DMS 273 treated with DMSO at 0.1 percent for 48 hours (cell line): ENCODE results near the gene USP50.
"Not testable (repeated sequence)": the region's sequence is repeated elsewhere in the genome, so short reads cannot be mapped to it uniquely, and the experiment has no call there.

Experiments
- DNase-seq: peaks from one replicate; lab custom pipeline; 2025; lab: John Stamatoyannopoulos, UW

The USP50 gene

GRCh38 chr15:50546566-50546965 lies at the start of gene USP50:
Gene USP50 (minus strand): TSS chr15:50546666. CDS start chr15:50546525, 141 bp downstream.
- DNase-seq, result no peak

- no peak for DNase-seq
Measured at GRCh38 chr15:50594311-50594710, 47.8 kb upstream of the USP50 start.

DNA sequence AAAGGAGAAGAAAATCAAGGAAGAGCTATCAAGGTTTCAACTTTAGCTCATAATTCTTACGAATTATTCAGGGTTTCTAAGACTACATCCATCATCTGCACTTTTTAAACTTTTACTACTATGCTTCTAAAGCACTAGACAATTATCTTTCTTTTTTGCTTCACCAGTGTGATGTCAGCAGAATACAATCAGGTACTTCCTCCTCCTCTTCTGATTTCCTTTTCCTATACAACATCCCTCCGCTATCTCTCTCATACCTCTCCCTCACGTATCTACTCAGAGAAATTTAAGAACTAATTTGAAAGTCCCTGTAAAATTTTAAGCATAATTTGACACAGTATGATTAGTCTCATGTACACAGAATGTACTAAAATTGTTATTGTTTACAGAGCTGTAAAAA lies 47.3 kb upstream of the USP50 start:
- no peak for DNase-seq

- DNase-seq, result no peak
Measured at GRCh38 chr15:50590288-50590687, 43.8 kb upstream of the USP50 start.

DNA sequence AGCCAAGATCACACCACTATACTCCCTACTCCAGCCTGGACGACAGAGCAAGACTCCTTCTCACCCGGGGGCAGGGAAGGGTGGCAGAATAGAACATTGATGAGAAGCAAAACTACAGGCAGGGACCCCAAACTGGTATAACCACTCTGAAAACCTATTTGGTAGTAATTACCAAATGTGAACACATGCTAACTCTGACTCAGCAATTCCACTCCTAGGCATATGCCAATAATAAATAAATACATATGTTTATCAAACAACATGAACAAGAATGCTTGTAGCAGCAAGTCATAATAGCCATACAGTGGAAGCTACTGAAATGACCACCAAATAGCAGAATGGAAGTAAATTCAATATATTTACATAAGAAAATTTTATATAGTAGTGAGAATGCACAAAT lies 31.0 kb upstream of the USP50 start:
- no peak for DNase-seq

GRCh38 chr15:50576166-50576565 lies 29.7 kb upstream of the USP50 start:
- DNase-seq, result no peak

DNA sequence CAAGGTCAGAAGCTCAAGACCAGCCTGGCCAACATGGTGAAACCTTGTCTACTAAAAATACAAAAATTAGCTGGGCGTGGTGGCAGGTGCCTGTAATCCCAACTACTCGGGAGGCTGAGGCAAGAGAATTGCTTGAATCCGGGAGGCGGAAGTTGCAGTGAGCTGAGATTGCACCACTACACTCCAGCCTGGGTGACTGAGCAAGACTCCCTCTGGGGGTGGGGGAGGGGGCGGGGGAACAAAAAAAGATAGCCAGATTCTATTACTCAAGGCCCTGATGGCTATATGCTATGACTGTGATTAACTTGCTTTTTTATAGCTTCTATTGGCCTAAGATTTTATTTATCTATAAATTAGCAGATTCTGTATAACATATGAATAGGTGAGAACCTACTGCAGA lies 27.4 kb upstream of the USP50 start:
- DNase-seq, result not testable (repeated sequence)

DNA sequence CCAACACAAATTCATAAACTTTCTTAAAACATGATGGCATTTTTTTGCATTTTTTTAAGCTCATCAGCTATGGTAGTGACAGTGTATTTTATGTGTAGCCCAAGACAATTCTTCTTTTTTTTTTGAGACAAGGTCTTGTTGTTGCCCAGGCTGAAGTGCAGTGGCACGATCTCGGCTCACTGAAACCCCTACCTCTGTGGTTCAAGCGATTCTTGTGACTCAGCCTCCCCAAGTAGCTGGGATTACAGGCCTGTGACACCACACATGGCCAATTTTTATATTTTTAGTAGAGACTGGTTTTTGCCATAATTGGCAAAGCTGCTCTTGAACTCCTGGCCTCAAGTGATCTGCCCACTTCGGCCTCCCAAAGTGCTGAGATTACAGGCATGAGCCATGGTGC lies 17.3 kb upstream of the USP50 start:
- DNase-seq, result no peak

- DNase-seq, result peak; percentile 31
Measured at GRCh38 chr15:50562735-50563640, 16.5 kb upstream of the USP50 start.

GRCh38 chr15:50558012-50558411 lies 11.5 kb upstream of the USP50 start:
- no peak for DNase-seq

- no peak for DNase-seq
Measured at GRCh38 chr15:50556642-50557371, 10.3 kb upstream of the USP50 start.

- DNase-seq, result no peak
Measured at GRCh38 chr15:50552238-50552637, 5.8 kb upstream of the USP50 start.

GRCh38 chr15:50549326-50549725 lies 2.9 kb upstream of the USP50 start:
- DNase-seq, result no peak

GRCh38 chr15:50544368-50544767 lies 2.1 kb downstream of the USP50 start:
- no peak for DNase-seq

DNA sequence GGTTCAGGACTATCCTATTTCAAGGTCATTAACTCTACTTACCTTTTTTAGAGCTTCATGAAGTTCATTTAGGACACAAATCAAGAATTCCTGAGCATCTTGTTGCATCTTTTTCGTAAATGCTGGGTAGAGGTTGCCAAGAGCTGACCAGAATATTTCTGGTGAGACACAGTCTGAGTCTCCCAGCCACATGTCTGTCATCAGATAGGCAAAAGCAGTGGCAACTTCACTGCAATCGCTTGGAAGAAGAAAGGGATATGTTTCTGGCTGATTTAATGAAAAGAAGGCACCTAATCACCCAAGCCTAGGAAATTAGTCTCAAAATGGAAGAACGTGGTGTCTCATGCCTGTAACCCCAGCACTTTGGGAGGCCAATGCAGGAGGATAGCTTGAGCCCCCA lies 2.9 kb downstream of the USP50 start:
- DNase-seq, result no peak

DNA sequence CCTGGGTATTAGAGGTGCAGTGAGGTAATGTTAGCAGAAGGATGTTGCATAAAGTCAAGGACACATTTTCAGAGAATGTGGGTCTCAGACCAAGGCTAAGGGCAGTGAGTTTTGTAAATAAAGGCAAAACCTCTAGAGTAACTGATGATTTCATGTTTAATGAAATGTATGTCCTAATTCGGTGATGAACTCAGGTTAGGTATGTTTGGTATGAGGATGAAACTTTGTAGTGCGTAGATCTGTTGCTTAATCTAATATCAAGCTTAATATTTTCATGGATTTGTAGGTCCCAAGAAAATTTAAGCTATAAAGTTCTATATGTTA lies 3.6 kb downstream of the USP50 start:
- DNase-seq, result no peak

GRCh38 chr15:50531766-50532165 lies 14.7 kb downstream of the USP50 start:
- no peak for DNase-seq

GRCh38 chr15:50531163-50531562 lies 15.3 kb downstream of the USP50 start:
- DNase-seq, result no peak

DNA sequence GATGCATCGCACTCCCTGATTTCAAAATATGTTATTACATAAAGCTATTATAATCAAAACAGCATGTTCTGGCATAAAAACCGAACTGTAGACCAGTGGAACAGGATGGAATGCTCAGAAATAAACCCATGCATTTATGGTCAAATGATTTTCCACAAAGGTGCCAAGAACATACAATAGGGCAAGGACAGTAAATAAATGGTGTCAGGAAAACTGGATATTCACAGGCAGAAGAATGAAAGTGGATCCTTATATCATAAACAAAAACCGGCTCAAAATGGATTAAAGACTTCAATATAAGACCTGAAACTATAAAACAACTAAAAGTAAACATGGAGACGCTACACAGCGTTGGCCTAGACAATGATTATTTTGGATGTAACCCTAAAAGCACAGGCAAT lies 22.6 kb downstream of the USP50 start:
- DNase-seq, result no peak

DNA sequence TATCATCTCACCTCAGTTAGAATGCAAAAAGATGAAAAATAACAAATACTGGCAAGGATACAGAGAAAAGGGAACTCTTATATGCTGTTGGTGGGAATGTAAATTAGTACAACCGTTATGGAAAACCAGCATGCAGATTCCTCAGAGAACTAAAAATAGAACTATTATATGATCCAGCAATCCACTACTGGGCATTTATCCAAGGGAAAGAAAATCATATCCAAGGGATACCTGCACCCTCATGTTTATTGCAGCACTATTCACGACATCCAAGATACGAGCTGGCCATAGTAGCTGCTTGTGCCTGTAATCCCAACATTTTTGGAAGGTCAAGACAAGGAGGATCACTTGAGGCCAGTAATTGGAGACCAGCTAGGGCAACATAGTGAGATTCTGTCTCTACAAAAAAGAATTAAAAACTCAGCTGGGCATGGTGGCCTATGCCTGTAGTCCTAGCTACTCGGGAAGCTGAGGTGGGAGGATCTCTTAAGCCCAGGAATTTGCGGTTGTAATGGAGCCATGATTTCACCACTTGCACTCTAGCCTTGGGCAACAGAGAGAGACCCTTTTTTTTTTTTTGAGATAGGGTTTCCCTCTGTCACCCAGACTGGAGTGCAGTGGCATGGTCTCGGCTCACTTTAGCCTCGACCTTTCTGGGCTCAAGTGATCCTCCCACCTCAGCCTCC lies 26.6 kb downstream of the USP50 start:
- DNase-seq, result no peak

DNA sequence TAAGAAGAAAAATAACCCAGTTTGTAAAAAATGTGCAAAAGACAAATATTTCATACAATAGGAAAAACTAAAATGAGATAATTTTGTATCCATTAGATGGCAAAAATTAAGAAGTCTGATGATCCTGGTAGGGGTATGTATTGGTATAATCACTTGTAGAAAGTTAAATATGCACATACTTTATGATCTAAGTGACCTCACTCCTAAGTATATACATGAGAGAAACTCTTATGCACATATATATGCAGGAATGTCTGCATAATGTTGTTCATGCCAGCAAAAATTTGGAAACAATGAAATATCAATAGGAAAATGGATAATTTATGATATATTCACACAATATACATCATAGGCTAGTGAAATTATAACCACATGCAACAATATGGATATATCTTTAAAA lies 33.5 kb downstream of the USP50 start:
- DNase-seq, result no peak

DNA sequence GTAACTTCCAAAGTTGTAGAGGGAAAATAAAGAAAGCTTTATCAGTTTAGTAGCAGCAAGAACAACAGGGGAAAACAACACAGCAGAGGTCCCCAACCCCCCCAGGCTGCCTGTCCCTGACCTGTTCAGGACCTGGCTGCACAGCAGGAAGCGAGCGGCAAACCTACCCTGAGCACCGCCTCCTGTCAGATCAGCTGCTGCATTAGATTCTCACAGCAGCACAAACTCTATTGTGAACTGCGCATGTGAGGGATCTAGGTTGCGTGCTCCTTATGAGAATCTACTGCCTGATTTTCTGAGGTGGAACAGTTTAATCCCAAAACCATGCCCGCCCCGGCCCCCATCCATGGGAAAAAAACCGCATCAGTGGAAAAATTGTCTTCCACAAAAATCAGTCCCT lies 40.3 kb downstream of the USP50 start:
- DNase-seq, result no peak

- DNase-seq, result not testable (repeated sequence)
Measured at GRCh38 chr15:50505656-50506055, 40.8 kb downstream of the USP50 start.
